Panc1 (cell line): ENCODE data around the gene GLIS1.

ENCODE experiments used
- CTCF ChIP-seq: fragments of 450-650 bp; IDR thresholded peaks from 2 replicates; pipeline ENCODE4 v1.5.1; 2017; ENCODE audit warnings: mild to moderate bottlenecking
- POLR2AphosphoS5 ChIP-seq: IDR thresholded peaks from 2 replicates; pipeline ENCODE4 v1.6.1; 2012; ENCODE audit warnings: mild to moderate bottlenecking, low read depth, low read length, moderate library complexity
- REST ChIP-seq, 2 experiments: IDR thresholded peaks; 2 replicates each; pipeline ENCODE4 v1.6.1; 2011 to 2012; ENCODE audit warnings: low read depth in 2 of 2, control low read depth in 1 of 2, low read length in 1 of 2, mild to moderate bottlenecking in 1 of 2, moderate library complexity in 1 of 2; ENCODE audit not compliant: insufficient read depth in 1 of 2
- SIN3A ChIP-seq: IDR thresholded peaks from 2 replicates; pipeline ENCODE4 v1.6.1; 2012; ENCODE audit warnings: low read depth, mild to moderate bottlenecking, low read length, moderate library complexity, borderline replicate concordance; ENCODE audit not compliant: insufficient read depth
- TCF7L2 ChIP-seq: IDR thresholded peaks from 2 replicates; pipeline ENCODE4 v1.6.1; 2011; ENCODE audit warnings: mild to moderate bottlenecking, low read depth, low read length, inconsistent platforms

GRCh38 chr1:53509775-53510174, 229.2 kb downstream of the GLIS1 start:
- TF ChIP-seq REST (IDR thresholded peaks at IDR 0.05; ENCODE audit: insufficient read depth in 1 of 2, low read depth in 2 of 2, low read length in 1 of 2) (no peak), CTCF (no peak), SIN3A (no peak), POLR2AphosphoS5 (no peak), TCF7L2 (no peak)
